ENCODE data around the gene HSD3B2.

Gene HSD3B2

DNA sequence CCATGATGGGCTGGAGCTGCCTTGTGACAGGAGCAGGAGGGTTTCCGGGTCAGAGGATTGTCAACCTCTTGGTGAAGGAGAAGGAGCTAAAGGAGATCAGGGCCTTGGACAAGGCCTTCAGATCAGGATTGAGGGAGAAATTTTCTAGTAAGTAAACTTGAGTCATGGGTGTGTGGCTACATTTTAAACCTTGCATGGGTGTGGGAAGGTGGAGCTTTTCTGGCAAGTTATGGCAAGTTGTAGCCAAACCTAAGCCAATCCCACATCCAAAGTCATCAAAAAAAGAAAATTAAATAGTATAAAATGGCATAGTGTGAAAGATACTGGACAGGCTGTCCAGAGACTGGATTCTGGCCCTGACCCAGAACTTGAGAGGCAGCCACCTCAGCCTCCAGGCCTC, 52.3 kb downstream of the HSD3B2 start:
- DNase-seq = no peak

DNA sequence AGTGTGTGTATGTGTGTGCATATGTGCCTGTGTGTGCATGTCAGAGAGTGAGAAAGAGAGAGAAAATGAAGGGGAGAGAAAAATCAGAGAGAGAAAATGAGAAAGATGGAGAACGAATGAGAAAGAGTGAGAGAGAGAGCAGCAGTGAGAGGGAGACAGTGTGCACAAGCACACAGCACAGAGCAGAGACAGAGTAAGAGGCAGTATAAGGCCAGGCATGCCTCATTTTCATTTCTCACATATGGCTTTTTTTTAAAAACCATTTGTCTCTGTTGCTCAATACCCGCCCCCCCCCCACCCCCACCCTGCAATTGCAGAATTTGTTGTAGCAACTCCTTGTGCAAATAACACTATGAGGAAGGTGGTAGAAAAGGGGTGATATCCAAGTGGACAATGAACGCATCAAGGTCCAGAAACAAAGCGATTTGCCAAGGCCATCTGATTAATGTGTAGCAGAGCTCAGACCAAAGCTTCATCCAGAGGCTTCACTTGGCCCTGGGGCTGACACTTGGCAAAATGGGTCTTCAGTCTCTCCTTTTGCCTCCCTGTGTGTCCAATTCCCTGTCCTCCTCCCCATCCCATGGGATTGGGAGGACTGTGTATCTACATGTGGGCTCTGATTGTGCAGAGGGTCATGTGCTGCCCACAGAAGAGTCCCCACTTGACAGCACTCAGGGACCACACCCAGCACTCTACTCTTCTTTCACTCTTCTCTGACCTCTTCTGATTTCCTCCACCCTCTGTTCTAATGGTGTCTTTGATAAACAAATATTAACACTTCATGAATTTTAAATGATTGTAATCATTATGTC, 53.1 kb downstream of the HSD3B2 start:
- no peak for DNase-seq

DNA sequence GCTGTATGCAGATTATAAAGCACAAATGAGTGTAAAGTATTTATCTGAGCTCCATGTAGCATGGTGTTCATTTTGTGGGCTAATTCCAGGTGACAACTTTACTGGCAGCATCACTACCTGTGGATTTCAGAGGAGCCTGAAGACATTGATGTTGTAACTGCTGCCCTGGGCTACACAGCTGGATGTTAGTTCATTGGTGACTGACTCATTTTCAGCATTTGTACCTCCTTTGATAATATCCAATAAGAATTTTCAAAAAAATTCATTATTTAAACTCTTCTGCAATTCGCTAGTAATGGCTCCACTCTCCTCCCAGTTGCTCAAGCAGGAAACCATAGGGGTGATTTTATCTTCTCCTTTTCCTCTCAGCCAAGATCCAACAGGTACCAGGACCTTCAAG, 54.8 kb downstream of the HSD3B2 start:
- no peak for DNase-seq

DNA sequence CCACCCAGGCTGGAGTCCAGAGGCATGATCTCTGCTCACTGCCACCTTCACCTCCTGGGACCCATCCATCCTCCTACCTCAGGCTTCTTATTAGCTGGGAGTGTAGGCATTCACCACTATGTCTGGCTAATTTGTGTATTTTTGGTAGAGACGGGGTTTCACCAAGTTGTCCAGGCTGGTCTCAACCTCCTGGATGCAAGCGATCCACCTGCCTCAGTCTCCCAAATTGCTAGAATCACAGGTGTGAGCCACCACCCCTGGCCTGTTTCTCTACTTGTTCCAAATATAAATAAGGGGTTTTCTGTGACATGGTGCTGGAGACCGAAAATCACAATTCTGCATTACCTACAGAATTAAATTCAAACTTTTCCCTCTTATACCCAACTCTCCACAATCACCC, 55.4 kb downstream of the HSD3B2 start:
- DNase-seq = no peak

DNA sequence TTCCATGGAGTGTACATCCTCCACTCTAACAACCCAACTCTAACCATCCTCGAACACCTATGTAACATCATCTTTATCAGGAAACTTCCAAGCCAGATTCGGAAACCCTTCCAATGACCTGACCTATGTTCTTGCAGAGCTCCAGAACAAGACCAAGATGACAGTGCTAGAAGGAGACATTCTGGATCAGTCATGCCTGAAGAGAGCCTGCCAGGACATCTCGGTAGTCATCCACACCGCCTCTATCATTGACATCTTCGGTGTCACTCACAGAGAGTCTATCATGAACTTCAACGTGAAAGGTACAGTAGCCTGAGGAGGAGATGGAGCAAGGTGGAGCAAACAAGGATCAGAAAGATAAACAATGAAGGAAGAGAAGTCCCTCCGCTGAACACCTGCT, 56.0 kb downstream of the HSD3B2 start:
- DNase-seq = no peak

DNA sequence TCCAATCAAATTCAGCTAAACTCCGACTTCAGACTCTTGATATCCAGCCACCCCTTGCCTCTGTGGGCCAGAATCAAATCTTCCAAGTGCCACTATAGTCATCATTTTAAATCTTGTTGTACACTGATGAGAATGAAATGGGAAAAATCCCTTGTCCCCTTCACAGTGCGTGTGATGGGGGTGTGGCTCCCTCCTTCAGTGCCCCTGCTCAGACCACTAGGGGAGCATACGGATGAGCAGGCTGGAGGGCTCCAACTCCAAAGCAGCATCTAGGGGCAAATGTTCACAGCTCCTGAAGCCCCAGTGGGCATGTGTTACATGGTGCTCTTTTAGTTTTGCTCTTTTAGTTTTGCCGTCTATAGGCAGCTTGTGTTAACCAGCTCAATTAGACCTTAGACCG, 56.6 kb downstream of the HSD3B2 start:
- no peak for DNase-seq

DNA sequence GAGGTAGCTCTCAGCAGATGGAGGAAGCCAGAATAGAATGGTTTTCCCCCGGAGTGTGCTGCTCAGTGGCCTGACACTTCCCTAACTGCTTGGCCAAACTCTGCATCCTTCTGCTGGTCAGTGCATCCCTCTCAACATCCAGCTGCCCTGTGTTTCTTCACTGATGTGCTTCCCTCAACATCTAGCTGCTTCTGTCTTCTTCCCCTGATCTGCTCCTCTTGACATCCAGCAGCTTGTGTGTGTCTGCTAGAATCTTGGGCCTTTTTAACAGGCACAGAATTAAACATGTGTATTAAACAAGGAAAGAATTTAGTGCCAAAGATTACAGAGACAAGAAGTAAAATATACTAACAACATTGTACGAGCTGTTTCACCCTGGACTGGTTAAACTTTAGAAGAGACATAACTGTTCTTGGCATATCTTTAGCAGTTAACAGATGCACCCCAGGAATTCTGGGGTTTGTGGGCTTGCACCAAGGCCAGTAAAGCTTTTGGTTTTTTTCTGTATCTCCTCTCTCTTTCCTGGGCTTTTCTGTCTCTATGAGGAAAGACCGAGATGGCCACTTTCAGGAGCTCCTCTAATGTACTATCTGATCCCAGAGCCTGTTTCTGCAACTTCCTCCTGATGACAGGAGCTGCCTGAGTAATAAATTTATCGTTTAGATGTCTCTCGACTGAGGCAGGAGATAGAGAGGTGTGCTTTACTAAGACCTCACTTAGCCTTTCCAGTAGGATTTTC, 57.3 kb downstream of the HSD3B2 start:
- DNase-seq = no peak

All from CD4-positive, alpha-beta T cell treated with Interleukin-6 for 4 hours (primary cell).